HCT116 (cell line): ENCODE data around the gene TLK1. TPM values are rescaled to one million over a fixed set of nuclear protein-coding genes. Genes with fewer than 3 reads are reported as not detected.

Experiments
- ATAC-seq: fragments of 200-7000 bp; cut with Tn5 transposase; 2 replicates; pipeline ENCODE4 v1.9.1; 2020; ENCODE audit warnings: mild to moderate bottlenecking, moderate library complexity
- BruUV-seq: library from RNA; stranded (reverse); fragments of 400-500 nt; replicated peaks from 2 replicates; lab custom pipeline; 2021; lab: Mats Ljungman, UMichigan
- CTCF ChIA-PET: fragments of 300-600 bp; sonication (Branson Sonifier 250); formaldehyde crosslinking; loops from one replicate; lab custom pipeline; 2021; ENCODE audit warnings: antibody characterized with exemption; lab: Charles Lee
- POLR2A ChIA-PET: fragments of 300-600, 350-600 bp; sonication (Branson Sonifier 250); formaldehyde crosslinking; loops from one replicate; lab custom pipeline; 2021; ENCODE audit warnings: antibody characterized with exemption; lab: Charles Lee
- RAD21 ChIA-PET, 2 experiments: fragments of 300-600 bp; sonication (Branson Sonifier 250); formaldehyde crosslinking; loops; one replicate each; lab custom pipeline; 2023; ENCODE audit warnings: low total read pairs in 2 of 2; ENCODE audit not compliant: uncharacterized antibody in 2 of 2, unreplicated experiment in 2 of 2, low non-redundant PET in 1 of 2; lab: Charles Lee
- DNase-seq: peaks from one replicate; pipeline ENCODE4 v3.0.0-alpha.2; 2010; ENCODE audit warnings: low read depth, low spot score
- H2AFZ ChIP-seq: fragments of 200-600 bp; shearing (Covaris generic), sonication (generic); 2 replicates; pipeline ENCODE4 v1.6.1; 2017; ENCODE audit warnings: low read depth, mixed run types, mixed read lengths, antibody characterized with exemption, low read length; ENCODE audit not compliant: poor library complexity, severe bottlenecking
- H3K27ac ChIP-seq: 2 replicates; pipeline ENCODE4 v1.5.1; 2012; ENCODE audit warnings: low read depth, low read length
- H3K27me3 ChIP-seq: fragments of 200-600 bp; sonication (generic); 2 replicates; pipeline ENCODE4 v1.6.1; 2016; ENCODE audit warnings: mixed run types, low read length, mixed read lengths; ENCODE audit not compliant: insufficient read depth
- H3K36me3 ChIP-seq, 2 experiments: fragments of 200-500 bp in 1 of 2; fragments of 200-600 bp in 1 of 2; sonication (Bioruptor generic) in 1 of 2; sonication (generic) in 1 of 2; 2 replicates each; pipeline versions ENCODE4 v1.5.1 to v1.6.1; 2014 to 2016; ENCODE audit warnings: low read length in 2 of 2, inconsistent platforms in 1 of 2, mixed read lengths in 1 of 2, mixed run types in 1 of 2; ENCODE audit not compliant: insufficient read depth in 2 of 2, control insufficient read depth in 1 of 2
- H3K4me1 ChIP-seq, 2 experiments: fragments of 200-600 bp in 1 of 2; sonication (generic) in 1 of 2; 2 replicates each; pipeline versions ENCODE4 v1.5.1 to v1.6.1; 2012 to 2017; ENCODE audit warnings: low read length in 2 of 2, inconsistent platforms in 1 of 2, mild to moderate bottlenecking in 1 of 2, mixed read lengths in 1 of 2, mixed run types in 1 of 2, moderate library complexity in 1 of 2; ENCODE audit not compliant: insufficient read depth in 2 of 2, control insufficient read depth in 1 of 2
- H3K4me2 ChIP-seq: fragments of 200-600 bp; sonication (generic); 2 replicates; pipeline ENCODE4 v1.6.1; 2017; ENCODE audit warnings: mixed run types, low read length, mixed read lengths
- H3K4me3 ChIP-seq, 2 experiments: fragments of 200-600 bp in 1 of 2; sonication (generic) in 1 of 2; replicated peaks in 1 of 2; 2 replicates each; pipeline ENCODE4 v1.5.1; 2011 to 2016; ENCODE audit warnings: low read length in 2 of 2, control low read depth in 1 of 2, low read depth in 1 of 2, mild to moderate bottlenecking in 1 of 2, mixed read lengths in 1 of 2, mixed run types in 1 of 2
- H3K79me2 ChIP-seq: fragments of 200-600 bp; sonication (generic); 2 replicates; pipeline ENCODE4 v1.6.1; 2017; ENCODE audit warnings: mild to moderate bottlenecking, mixed run types, low read length, moderate library complexity, mixed read lengths; ENCODE audit not compliant: insufficient read depth
- H3K9ac ChIP-seq: fragments of 200-600 bp; sonication (generic); 2 replicates; pipeline ENCODE4 v1.6.1; 2016; ENCODE audit warnings: low read length, mixed read lengths
- H3K9me2 ChIP-seq: fragments of 200-600 bp; sonication (generic), shearing (Covaris generic); 2 replicates; pipeline ENCODE4 v1.6.1; 2017; ENCODE audit warnings: mixed run types, mild to moderate bottlenecking, moderate library complexity; ENCODE audit not compliant: insufficient read depth
- H3K9me3 ChIP-seq, 2 experiments: fragments of 200-500 bp in 1 of 2; fragments of 200-600 bp in 1 of 2; sonication (Bioruptor generic) in 1 of 2; sonication (generic) in 1 of 2; 2 replicates each; pipeline ENCODE4 v1.6.1; 2014 to 2017; ENCODE audit warnings: low read length in 2 of 2, mixed read lengths in 2 of 2, inconsistent platforms in 1 of 2, low read depth in 1 of 2, mild to moderate bottlenecking in 1 of 2, mixed run types in 1 of 2, moderate library complexity in 1 of 2; ENCODE audit not compliant: control insufficient read depth in 1 of 2, insufficient read depth in 1 of 2
- H4K20me1 ChIP-seq: fragments of 200-600 bp; sonication (generic), shearing (Covaris generic); 2 replicates; pipeline ENCODE4 v1.6.1; 2017; ENCODE audit warnings: mixed run types, mild to moderate bottlenecking, moderate library complexity; ENCODE audit not compliant: insufficient read depth
- CBX3 ChIP-seq: IDR thresholded peaks from 2 replicates; pipeline ENCODE4 v1.6.1; 2012; ENCODE audit warnings: low read depth
- CEBPB ChIP-seq: IDR thresholded peaks from 2 replicates; pipeline ENCODE4 v1.6.1; 2012; ENCODE audit warnings: low read depth
- ELF1 ChIP-seq: IDR thresholded peaks from 2 replicates; pipeline ENCODE4 v1.6.1; 2012; ENCODE audit warnings: low read depth, borderline replicate concordance
- EZH2phosphoT487 ChIP-seq: fragments of 200-600 bp; IDR thresholded peaks from 2 replicates; pipeline ENCODE4 v1.6.1; 2018; ENCODE audit warnings: antibody characterized with exemption, borderline replicate concordance
- FOSL1 ChIP-seq: IDR thresholded peaks from 2 replicates; pipeline ENCODE4 v1.6.1; 2012; ENCODE audit warnings: low read depth
- POLR2AphosphoS5 ChIP-seq: IDR thresholded peaks from 2 replicates; pipeline ENCODE4 v1.6.1; 2011; ENCODE audit warnings: mild to moderate bottlenecking, low read depth, low read length, moderate library complexity
- RAD21 ChIP-seq: IDR thresholded peaks from 2 replicates; pipeline ENCODE4 v1.6.1; 2012; ENCODE audit warnings: low read depth, mild to moderate bottlenecking
- SIN3A ChIP-seq: IDR thresholded peaks from 2 replicates; pipeline ENCODE4 v1.6.1; 2012; ENCODE audit warnings: low read depth
- SP1 ChIP-seq: IDR thresholded peaks from 2 replicates; pipeline ENCODE4 v1.6.1; 2012; ENCODE audit warnings: low read depth
- YY1 ChIP-seq: IDR thresholded peaks from 2 replicates; pipeline ENCODE4 v1.6.1; 2011; ENCODE audit warnings: low read length, low read depth, moderate library complexity, mild to moderate bottlenecking; ENCODE audit not compliant: insufficient replicate concordance; ENCODE audit errors: extremely low read depth
- ZFX ChIP-seq: fragments of 450-650 bp; IDR thresholded peaks from 2 replicates; pipeline ENCODE4 v1.6.1; 2017
- ZNF274 ChIP-seq: fragments of 200-500 bp; sonication (Bioruptor generic); IDR thresholded peaks from 2 replicates; pipeline ENCODE4 v1.6.1; 2014; ENCODE audit warnings: mild to moderate bottlenecking, low read depth, low read length, inconsistent platforms
- intact Hi-C: fragments of 100-400 bp; cut with micrococcal nuclease; formaldehyde crosslinking; loops from 2 replicates; pipeline ENCODE4 v1.10.0; 2022
- total RNA-seq: library from RNA; stranded (reverse); gene quantifications from one replicate; pipeline ENCODE4 v1.2.1, GENCODE V29; 2021; ENCODE audit not compliant: unreplicated experiment
- TF ChIP-seq, protein P1 (sequence below): IDR thresholded peaks from 2 replicates; pipeline ENCODE4 v1.6.1; 2012
- TF ChIP-seq, protein P2 (sequence below): IDR thresholded peaks from 2 replicates; pipeline ENCODE4 v1.6.1; 2012; ENCODE audit warnings: low read depth
- TF ChIP-seq, protein P3 (sequence below): IDR thresholded peaks from 2 replicates; pipeline ENCODE4 v1.6.1; 2012
- TF ChIP-seq, protein P4 (sequence below), 3 experiments: fragments of 200-600 bp in 1 of 3; sonication (generic) in 1 of 3; IDR thresholded peaks in 2 of 3; conservative IDR thresholded peaks in 1 of 3; 2 replicates each; pipeline ENCODE4 v1.5.1; 2012 to 2017; ENCODE audit warnings: low read depth in 2 of 3, low read length in 2 of 3, antibody characterized with exemption in 1 of 3, borderline replicate concordance in 1 of 3, control low read depth in 1 of 3, mild to moderate bottlenecking in 1 of 3, mixed read lengths in 1 of 3, mixed run types in 1 of 3, moderate library complexity in 1 of 3; ENCODE audit not compliant: insufficient read depth in 1 of 3

TLK1 gene
- total RNA-seq, 1 experiment from 2014 or later, result 57.7 TPM

DNA sequence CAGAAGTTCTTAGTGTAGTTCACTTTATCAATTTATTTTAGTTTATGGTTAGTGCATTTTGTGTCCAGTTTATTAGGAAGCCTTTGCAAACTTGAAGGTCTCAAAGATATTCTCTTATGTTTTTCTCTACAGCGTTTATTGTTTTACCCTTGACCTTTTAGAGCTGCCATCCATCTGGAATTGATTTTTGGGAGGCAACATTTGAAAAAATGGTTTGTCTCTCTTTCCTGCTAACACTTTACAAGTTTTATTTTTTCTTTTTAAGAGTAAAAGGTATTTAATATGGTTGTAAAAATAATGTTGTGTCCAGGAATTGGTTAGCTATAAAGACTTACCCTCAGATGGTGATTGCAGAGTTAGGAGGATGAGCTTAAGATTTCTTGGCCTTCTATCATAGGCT, 217.7 kb downstream of the TLK1 start:
- Histone ChIP-seq H2AFZ (no peak overlapping the region), H3K9me2 (no peaks in the 10 kb centered on the region), H3K27ac (no peak overlapping the region), H3K4me2 (no peak overlapping the region), H3K36me3 (no peaks in the 10 kb centered on the region), H3K27me3 (no peaks in the 10 kb centered on the region), H4K20me1 (peaks cover 31% of the 10 kb centered on the region; the same call in 1 of the 2 replicates), H3K4me1 (no peaks in the 10 kb centered on the region), H3K4me3 (no peak overlapping the region), H3K9ac (no peak overlapping the region), H3K9me3 (no peaks in the 10 kb centered on the region), H3K79me2 (peaks cover 100% of the 10 kb centered on the region)
- ChIA-PET POLR2A (no interaction called here), CTCF (interaction anchor here (1.1 kb wide), 1 partner anchor 14 kb away, joined by 3 read pairs; the partner anchor contains the start of gene GORASP2), RAD21 (no interaction called here)
- DNase-seq (no peak), ATAC-seq (no peak)
- TF ChIP-seq FOSL1 (no peak), ZNF274 (no peak), CEBPB (no peak), ELF1 (no peak), YY1 (no peak), CBX3 (no peak), POLR2AphosphoS5 (no peak), SP1 (no peak), SIN3A (no peak), EZH2phosphoT487 (no peak), RAD21 (no peak), ZFX (no peak)
- TF ChIP-seq, protein P1, sequence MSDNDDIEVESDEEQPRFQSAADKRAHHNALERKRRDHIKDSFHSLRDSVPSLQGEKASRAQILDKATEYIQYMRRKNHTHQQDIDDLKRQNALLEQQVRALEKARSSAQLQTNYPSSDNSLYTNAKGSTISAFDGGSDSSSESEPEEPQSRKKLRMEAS, result no peak
- TF ChIP-seq, protein P2, sequence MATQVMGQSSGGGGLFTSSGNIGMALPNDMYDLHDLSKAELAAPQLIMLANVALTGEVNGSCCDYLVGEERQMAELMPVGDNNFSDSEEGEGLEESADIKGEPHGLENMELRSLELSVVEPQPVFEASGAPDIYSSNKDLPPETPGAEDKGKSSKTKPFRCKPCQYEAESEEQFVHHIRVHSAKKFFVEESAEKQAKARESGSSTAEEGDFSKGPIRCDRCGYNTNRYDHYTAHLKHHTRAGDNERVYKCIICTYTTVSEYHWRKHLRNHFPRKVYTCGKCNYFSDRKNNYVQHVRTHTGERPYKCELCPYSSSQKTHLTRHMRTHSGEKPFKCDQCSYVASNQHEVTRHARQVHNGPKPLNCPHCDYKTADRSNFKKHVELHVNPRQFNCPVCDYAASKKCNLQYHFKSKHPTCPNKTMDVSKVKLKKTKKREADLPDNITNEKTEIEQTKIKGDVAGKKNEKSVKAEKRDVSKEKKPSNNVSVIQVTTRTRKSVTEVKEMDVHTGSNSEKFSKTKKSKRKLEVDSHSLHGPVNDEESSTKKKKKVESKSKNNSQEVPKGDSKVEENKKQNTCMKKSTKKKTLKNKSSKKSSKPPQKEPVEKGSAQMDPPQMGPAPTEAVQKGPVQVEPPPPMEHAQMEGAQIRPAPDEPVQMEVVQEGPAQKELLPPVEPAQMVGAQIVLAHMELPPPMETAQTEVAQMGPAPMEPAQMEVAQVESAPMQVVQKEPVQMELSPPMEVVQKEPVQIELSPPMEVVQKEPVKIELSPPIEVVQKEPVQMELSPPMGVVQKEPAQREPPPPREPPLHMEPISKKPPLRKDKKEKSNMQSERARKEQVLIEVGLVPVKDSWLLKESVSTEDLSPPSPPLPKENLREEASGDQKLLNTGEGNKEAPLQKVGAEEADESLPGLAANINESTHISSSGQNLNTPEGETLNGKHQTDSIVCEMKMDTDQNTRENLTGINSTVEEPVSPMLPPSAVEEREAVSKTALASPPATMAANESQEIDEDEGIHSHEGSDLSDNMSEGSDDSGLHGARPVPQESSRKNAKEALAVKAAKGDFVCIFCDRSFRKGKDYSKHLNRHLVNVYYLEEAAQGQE, result no peak
- TF ChIP-seq, protein P3, sequence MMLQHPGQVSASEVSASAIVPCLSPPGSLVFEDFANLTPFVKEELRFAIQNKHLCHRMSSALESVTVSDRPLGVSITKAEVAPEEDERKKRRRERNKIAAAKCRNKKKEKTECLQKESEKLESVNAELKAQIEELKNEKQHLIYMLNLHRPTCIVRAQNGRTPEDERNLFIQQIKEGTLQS, result no peak
- TF ChIP-seq, protein P4, sequence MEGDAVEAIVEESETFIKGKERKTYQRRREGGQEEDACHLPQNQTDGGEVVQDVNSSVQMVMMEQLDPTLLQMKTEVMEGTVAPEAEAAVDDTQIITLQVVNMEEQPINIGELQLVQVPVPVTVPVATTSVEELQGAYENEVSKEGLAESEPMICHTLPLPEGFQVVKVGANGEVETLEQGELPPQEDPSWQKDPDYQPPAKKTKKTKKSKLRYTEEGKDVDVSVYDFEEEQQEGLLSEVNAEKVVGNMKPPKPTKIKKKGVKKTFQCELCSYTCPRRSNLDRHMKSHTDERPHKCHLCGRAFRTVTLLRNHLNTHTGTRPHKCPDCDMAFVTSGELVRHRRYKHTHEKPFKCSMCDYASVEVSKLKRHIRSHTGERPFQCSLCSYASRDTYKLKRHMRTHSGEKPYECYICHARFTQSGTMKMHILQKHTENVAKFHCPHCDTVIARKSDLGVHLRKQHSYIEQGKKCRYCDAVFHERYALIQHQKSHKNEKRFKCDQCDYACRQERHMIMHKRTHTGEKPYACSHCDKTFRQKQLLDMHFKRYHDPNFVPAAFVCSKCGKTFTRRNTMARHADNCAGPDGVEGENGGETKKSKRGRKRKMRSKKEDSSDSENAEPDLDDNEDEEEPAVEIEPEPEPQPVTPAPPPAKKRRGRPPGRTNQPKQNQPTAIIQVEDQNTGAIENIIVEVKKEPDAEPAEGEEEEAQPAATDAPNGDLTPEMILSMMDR (IDR thresholded peaks at IDR 0.05 in 2 of 3, conservative IDR thresholded peaks at IDR 0.05 in 1 of 3; ENCODE audit: borderline replicate concordance in 1 of 3, insufficient read depth in 1 of 3, low read depth in 2 of 3, low read length in 2 of 3), result no peak
- no TSS peak for BruUV-seq
- intact Hi-C loops, result no loop called here
